GM23248 (cell line): ENCODE measurements around the gene PHF23.

ENCODE experiments used
- EZH2 ChIP-seq: fragments of 200-600 bp; sonication (generic); IDR thresholded peaks from 2 replicates; pipeline ENCODE4 v1.6.1; 2018; ENCODE audit warnings: antibody characterized with exemption, mild to moderate bottlenecking; ENCODE audit not compliant: insufficient read depth, poor library complexity, severe bottlenecking
- EZH2phosphoT487 ChIP-seq: fragments of 200-600 bp; sonication (generic); IDR thresholded peaks from 2 replicates; pipeline ENCODE4 v1.6.1; 2018; ENCODE audit warnings: antibody characterized with exemption, moderate library complexity, mild to moderate bottlenecking, low read depth; ENCODE audit not compliant: insufficient read depth

GRCh38 chr17:7242717-7243452, 3.6 kb upstream of the PHF23 start:
- TF ChIP-seq EZH2phosphoT487 = no peak
- TF ChIP-seq EZH2 = no peak
